NCI-H345 treated with DMSO at 0.1 percent for 48 hours (cell line): ENCODE measurements around the gene DNAH10.

Experiments used
- DNase-seq: peaks from one replicate; lab custom pipeline; 2025; ENCODE audit not compliant: unreplicated experiment; lab: John Stamatoyannopoulos, UW

The DNAH10 gene

GRCh38 chr12:123836292-123836691 lies 74.2 kb downstream of the DNAH10 start:
- no peak for DNase-seq

DNA sequence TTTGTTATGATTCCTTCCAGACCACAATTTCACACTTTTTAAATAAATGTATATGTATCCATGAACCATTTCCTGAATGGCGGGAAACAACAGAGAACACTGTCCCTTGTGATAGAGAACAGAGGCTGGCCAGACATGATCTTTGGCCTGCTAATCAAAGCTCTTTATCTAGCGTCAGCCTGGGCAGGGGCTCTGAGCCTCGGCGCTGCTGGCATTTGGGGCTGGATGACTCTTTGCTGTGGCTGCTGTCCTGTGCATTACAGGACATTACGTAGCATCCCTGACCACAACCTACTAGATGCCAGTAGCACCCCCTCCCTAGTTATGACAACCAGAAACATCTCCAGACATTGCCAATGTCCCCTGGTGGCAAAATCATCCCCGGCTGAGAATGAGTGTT lies 77.7 kb downstream of the DNAH10 start:
- no peak for DNase-seq

GRCh38 chr12:123840765-123841425 lies 78.8 kb downstream of the DNAH10 start:
- no peak for DNase-seq

- no peak for DNase-seq
Observed at GRCh38 chr12:123843912-123844748, 82.0 kb downstream of the DNAH10 start.

GRCh38 chr12:123845881-123846280 lies 83.8 kb downstream of the DNAH10 start:
- DNase-seq = no peak

- no peak for DNase-seq
Observed at GRCh38 chr12:123846340-123846739, 84.2 kb downstream of the DNAH10 start.

GRCh38 chr12:123847019-123847418 lies 84.9 kb downstream of the DNAH10 start:
- DNase-seq = no peak

DNA sequence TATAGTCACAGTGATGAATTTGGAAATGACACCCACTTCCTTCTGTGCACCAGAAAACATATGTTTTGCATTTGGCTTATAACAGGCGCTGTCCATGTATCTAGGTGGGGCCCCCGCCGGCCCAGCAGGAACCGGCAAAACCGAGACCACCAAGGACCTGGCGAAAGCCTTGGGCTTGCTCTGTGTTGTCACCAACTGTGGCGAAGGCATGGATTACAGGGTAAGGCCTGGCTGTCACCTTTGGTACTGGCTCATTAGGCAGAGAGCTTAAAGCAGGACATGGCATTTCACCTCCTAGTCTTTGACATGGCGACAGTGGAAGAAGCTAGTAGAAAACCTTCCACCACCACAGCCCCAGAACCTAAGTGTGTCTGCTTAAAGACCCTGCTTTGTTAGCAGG lies 85.8 kb downstream of the DNAH10 start:
- DNase-seq = no peak

DNA sequence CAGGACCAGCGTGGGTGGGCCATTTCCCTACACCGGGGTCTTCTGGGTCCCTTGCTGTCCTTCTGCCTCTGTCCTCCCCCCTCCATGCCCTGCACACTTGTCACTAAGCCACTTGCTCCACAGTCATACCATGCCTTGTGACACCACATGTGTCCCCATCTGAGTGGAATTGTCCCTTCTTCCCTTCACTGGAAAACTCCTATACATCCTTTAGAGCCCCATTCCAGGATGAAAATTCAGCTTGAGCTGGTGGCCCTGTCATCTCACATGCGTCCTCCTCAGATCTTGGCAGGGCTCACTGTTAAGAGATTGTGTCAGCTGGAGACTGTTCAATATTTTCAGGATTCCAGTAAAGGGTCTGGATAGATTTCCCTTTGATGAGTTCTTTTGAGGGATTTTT lies 87.4 kb downstream of the DNAH10 start:
- no peak for DNase-seq

DNA sequence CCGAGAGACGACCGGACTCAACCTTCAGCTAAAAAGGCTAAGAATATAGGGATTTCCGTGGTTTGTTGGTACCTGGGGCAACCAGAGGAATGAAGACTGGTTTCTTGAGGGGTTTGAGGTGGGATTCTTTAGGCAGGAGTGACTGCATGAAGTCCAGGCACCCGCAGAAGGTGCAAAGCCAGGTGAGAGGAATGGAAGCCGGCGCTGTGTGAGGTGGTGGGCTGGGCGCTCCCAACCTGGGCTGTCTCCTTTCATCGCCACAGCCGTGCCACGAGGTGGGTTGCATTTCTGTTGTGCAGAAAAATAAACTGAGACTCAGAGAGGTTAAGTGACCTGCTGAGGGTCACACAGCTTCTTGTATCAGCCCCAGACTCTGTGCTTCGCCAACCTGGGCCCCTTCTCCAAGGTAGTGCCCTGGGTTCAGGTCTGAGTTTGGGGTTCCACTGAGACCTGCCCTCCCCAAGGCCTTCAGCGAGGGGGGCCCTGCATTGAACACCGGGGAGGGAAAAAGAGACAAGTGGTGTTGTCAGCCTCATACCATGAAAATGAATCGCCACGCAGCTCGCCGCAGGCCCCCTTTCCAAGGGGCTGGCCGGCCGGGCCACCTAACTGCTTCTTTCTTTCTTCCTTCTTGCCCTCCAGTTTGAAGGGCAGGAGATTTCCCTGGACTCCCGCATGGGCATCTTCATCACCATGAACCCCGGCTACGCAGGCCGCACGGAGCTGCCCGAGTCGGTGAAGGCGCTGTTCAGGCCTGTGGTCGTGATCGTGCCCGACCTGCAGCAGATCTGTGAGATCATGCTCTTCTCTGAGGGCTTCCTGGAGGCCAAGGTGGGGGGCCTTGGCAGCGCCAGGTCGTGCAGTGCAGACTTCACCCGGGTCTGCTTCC lies 88.4 kb downstream of the DNAH10 start:
- DNase-seq = no peak

- DNase-seq = no peak
Observed at GRCh38 chr12:123853396-123854070, 91.4 kb downstream of the DNAH10 start.

GRCh38 chr12:123854232-123854631 lies 92.1 kb downstream of the DNAH10 start:
- no peak for DNase-seq

GRCh38 chr12:123854918-123855317 lies 92.8 kb downstream of the DNAH10 start:
- no peak for DNase-seq

DNA sequence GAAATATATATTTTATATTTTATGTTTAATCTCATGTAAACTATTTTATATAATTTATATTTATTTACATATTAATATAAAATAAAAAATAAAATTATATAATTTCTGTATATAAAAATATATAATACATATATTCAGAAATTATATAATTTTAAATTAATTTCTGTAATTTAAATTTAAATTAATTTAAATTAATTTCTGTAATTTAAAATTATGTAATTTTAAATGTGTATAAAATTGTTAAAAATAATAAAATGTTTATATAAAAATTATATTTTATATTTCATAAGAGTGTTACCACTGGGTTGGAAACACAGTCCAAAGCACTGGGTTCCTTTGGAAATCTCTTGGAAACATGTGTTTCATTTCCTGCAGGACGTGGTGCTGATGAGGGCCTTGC lies 94.6 kb downstream of the DNAH10 start:
- DNase-seq = no peak

DNA sequence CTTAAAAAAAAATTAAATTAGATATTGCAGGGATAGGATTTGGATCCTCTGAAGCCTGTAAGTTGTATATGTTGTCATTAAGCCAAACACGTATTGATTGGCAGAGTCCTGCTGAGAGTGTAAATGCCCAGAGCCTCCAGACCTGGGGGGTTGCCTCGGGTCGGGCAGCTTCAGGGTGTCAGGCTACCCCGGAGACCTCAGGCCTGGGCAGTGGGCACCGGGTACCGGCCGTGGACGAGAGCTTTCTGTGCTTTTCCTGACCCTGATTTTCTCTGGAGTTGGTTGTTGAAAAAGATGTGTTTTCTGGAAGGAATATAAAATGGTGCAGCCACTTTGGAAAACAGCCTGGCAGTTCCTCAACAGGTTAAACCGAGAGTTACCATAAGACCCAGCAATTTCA lies 96.1 kb downstream of the DNAH10 start:
- no peak for DNase-seq

DNA sequence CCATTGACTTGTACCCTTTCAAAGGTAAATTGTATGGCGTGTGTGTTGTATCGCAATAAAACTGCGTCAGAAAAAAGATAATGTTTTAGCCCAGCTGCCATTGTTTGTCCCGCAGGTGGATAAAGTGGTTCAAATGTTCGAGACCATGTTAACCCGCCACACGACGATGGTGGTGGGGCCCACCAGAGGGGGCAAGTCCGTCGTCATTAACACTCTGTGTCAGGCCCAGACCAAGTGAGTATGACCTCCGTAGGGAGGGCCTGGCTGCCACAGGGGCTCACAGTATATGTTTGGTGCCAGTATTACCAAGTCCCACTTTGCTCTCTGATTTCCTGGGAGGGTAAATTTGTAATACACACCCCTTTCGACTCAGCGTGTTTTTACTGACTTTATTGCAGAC lies 96.9 kb downstream of the DNAH10 start:
- no peak for DNase-seq

DNA sequence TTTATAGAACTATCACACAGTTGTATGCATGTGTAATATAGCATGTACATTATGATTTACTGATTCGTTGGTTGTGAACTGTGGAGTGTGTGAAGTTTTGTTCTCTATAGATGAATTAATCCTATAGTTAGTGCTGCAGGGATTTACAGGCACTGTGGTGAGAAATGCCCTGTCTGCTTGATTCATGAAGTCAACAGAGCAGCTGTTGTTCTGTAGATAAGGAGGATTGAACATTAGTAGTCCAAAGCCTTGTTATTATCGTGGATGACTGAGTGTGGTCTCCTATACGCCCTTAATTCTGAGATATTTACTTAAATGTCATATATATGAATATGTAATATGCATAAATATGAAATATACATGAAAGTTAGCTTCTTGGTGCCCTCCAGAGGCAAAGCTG lies 98.3 kb downstream of the DNAH10 start:
- DNase-seq = no peak

- no peak for DNase-seq
Observed at GRCh38 chr12:123861392-123861791, 99.3 kb downstream of the DNAH10 start.

DNA sequence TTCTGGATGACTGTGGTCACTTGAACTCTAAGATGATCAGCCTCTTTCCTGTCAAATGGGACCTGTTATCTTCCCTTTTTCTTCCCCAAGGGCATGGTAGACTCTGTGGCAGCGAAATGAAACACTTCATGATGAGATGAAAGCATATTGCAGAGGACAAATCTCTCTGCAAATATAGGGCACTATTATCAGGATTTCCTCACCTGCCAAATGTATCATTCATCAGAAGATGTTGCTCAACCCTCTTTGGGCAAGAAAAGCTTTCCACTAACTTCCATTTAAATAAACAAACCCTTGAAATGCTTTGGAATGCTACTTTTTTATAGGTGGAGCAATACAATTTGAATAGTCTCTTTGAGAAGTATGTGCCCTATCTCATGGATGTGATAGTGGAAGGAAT lies 105.0 kb downstream of the DNAH10 start:
- DNase-seq = no peak

- no peak for DNase-seq
Observed at GRCh38 chr12:123868791-123869190, 106.7 kb downstream of the DNAH10 start.

- no peak for DNase-seq
Observed at GRCh38 chr12:123873793-123874192, 111.7 kb downstream of the DNAH10 start.
